Activated naive CD4-positive, alpha-beta T cell treated with anti-CD3 and anti-CD28 coated beads, Interleukin-2, amount 50 U/mL, for 16 hours (primary cell): ENCODE measurements around the gene KIRREL1.

ENCODE experiments used
- DNase-seq: peaks from one replicate; pipeline ENCODE4 v3.0.0-alpha.2; 2020

KIRREL1 gene

GRCh38 chr1:158007667-158008386, 14.4 kb downstream of the KIRREL1 start:
- no peak for DNase-seq

GRCh38 chr1:158008630-158009029, 15.2 kb downstream of the KIRREL1 start:
- no peak for DNase-seq

- no peak for DNase-seq
These were observed 18.3 kb downstream of the KIRREL1 start for GRCh38 chr1:158011714-158012113.

- no peak for DNase-seq
These were observed 20.6 kb downstream of the KIRREL1 start for GRCh38 chr1:158013840-158014730.

- no peak for DNase-seq
These were observed 21.4 kb downstream of the KIRREL1 start for GRCh38 chr1:158014731-158015320.

- DNase-seq = no peak
These were observed 23.3 kb downstream of the KIRREL1 start for GRCh38 chr1:158016651-158017335.

- no peak for DNase-seq
These were observed 24.6 kb downstream of the KIRREL1 start for GRCh38 chr1:158017800-158018595.

- no peak for DNase-seq
These were observed 25.9 kb downstream of the KIRREL1 start for GRCh38 chr1:158019171-158019868.

- DNase-seq = no peak
These were observed 26.9 kb downstream of the KIRREL1 start for GRCh38 chr1:158020259-158020885.

GRCh38 chr1:158020886-158021620, 27.6 kb downstream of the KIRREL1 start:
- DNase-seq = no peak

- no peak for DNase-seq
These were observed 28.3 kb downstream of the KIRREL1 start for GRCh38 chr1:158021721-158022120.

- no peak for DNase-seq
These were observed 29.3 kb downstream of the KIRREL1 start for GRCh38 chr1:158022554-158023312.

- no peak for DNase-seq
These were observed 31.3 kb downstream of the KIRREL1 start for GRCh38 chr1:158024737-158025136.

GRCh38 chr1:158025576-158026230, 32.3 kb downstream of the KIRREL1 start:
- DNase-seq = no peak

- DNase-seq = no peak
These were observed 33.2 kb downstream of the KIRREL1 start for GRCh38 chr1:158026651-158027050.

- no peak for DNase-seq
These were observed 34.1 kb downstream of the KIRREL1 start for GRCh38 chr1:158027508-158027907.

- DNase-seq = no peak
These were observed 35.5 kb downstream of the KIRREL1 start for GRCh38 chr1:158028969-158029368.

- DNase-seq = no peak
These were observed 41.6 kb downstream of the KIRREL1 start for GRCh38 chr1:158035014-158035413.

- DNase-seq = no peak
These were observed 42.6 kb downstream of the KIRREL1 start for GRCh38 chr1:158035976-158036583.
